NCI-H146 treated with DMSO at 0.1 percent for 48 hours (cell line): ENCODE measurements around the gene BRINP3.
"Not testable (repeated sequence)": the region's sequence is repeated elsewhere in the genome, so short reads cannot be mapped to it uniquely, and the experiment has no call there.

ENCODE experiments used
- DNase-seq: peaks from one replicate; lab custom pipeline; 2025; ENCODE audit not compliant: unreplicated experiment; lab: John Stamatoyannopoulos, UW

BRINP3 gene

DNA sequence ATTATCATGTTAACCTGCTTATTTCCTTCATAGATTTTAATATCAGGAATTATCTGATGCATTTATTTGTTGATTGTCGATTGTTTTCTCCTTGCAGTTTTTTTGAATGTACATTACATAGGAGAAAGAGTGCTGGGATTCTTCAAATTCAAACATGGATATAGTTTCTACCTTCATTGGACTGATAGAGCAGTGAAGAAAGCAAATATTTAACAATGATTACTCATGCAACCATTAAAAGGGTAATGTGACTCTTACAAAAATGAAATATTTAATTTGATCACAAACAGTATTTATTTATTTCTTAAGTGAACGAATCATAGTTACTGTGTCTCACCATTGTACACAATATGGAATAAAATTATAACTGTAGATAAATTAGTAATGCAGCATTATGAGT is 350.9 kb downstream of the BRINP3 start:
- DNase-seq, result peak; percentile 25

DNA sequence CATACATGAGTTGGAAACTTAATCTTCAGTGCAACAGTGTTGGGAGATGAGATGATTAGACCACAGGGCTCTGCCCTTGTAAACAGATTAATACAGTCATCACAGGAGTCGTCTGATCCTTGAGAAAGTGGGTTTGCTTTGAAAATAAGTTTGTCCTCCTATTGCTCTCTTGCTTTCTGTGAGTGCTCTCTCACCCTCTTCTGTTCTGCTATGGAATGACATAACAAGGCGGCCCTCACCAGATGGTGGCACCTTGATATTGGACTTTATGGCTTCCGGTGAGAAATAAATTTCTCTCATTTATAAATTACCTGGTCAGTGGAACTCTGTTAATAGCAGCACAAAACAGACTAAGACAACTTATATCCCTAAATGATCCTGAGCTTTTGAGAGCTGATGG is 353.6 kb downstream of the BRINP3 start:
- no peak for DNase-seq

DNA sequence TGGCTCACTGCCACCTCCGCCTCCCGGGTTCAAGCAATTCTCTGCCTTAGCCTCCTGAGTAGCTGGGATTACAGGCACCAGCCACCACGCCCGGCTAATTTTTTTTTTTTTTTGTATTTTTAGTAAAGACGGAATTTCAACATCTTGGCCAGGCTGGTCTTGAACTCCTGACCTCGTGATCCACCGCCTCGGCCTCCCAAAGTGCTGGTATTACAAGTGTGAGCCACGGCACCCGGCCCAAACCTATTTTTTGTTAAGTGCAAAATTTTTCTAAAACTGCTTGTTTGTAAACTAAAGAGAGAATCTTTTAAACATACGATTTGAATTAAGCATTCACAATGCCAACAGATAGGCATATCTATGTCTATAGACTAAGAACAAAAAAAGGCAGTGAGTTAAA is 357.1 kb downstream of the BRINP3 start:
- not testable (repeated sequence) for DNase-seq

DNA sequence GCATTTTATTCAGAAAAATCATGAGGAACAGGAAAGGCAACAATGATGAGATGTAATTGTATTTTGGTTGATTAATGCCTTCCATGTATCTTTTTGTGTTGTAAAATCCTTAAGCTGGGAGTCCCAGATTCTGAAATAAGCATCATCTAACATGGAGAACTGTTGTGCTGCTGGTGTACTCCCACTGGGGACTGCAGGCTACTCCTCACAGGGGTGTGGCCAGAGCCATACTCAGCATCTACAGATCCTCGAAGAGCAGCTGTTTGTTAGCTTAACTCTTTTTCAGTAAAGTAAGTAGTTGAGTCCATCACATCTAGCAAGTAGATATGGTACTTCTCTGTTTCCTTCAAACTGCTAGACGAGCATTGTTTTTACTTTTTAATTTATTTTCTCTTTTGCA is 358.0 kb downstream of the BRINP3 start:
- DNase-seq, result no peak

DNA sequence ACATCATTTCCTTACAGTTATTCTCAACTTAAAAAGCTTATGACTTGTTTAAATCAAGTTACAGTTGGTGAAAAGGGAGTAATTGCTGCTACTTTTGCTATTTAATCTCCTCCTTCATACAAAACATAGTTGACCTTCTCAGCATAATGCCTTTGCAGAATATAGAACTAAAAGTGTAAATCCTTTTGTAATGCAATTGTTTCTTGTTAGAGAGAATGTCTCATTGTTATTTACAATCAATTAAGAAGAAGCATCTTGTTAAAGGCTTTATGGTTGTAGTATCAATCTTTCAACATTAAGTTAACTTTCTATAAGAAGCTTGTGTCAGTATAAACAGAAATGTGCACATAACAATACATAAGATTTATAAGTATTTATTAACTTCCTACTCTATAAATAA is 360.7 kb downstream of the BRINP3 start:
- no peak for DNase-seq

DNA sequence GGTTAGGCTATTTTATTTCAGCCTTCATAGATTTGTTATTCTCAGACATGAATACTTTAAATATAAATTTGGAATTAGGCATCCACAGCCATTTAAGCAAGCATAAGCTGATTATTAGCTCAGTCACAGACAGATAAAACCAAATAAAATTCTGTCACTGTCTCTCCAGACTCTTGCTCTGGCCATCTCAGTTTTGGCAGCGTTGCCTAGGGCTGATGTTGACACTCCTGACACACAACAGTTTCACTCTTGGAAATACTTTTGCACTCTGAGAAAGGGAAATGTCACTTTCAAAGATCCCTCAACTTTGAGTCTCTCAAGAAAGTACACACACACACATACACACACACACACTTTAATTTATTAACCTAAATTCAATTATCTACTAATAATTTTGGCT is 372.7 kb downstream of the BRINP3 start:
- no peak for DNase-seq

DNA sequence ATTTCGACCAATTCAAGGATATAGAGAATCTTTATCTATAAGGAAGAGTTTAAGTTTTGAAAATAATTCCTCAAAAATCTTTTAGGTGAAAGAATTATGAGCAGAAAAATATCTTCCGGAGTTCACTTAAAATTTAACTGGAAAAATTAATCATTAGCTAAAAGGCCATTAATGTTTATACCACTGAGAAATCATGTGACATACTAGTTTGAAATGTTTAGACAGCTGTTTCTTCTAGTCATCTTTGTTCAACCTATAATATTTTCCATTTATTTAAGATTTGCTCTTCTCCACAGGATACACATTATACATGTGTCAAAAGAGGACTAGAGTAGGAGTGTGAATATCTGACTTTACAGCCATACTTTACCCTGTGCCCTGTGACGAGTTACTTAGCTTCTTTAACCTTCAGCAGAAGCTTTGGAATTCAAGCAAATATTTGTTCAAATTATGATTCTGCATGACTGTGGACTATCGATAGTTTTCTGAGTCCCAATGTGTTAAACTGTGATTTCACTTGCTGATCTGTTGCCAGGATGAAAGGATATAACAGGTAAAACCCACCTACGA is 374.8 kb downstream of the BRINP3 start:
- peak; percentile 22 for DNase-seq

DNA sequence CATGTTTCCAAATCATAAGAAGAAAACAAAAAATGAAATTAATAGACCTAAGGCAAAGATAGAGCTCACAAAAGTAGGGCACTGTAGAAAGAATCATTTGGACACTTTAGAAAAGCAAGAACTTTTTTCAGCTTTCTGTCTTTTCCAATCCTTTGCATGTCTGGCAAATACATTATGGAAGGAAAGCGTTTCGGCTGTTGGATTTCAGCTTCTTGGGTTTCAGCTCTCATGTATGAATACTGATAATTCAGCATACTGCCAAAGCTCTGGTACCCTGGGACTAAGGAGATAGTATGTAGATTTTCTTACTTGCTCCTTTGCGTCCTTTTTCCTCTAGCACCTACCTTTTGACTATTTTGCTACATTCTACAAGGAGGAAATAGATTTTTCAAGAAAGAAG is 375.9 kb downstream of the BRINP3 start:
- no peak for DNase-seq

DNA sequence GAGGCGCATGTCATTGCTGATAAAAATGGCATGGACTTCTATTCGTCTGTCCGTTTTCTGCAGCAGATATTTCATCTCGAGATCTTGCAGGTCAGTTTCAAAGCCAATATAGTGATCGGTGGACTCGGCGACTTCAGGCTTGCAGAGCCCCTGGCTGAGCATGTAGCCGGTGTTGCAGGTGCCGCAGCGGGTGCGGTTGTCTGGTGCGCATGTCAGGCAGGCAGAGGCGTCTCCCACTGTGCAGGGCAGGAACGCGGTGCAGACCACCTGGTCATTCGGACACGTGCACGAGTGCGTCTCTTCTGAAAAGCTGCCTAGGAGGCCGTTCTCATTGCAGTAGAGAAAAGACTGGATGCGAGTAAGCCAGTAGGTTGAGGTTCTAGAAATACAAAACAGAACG is 378.9 kb downstream of the BRINP3 start:
- peak; percentile 32 for DNase-seq

DNA sequence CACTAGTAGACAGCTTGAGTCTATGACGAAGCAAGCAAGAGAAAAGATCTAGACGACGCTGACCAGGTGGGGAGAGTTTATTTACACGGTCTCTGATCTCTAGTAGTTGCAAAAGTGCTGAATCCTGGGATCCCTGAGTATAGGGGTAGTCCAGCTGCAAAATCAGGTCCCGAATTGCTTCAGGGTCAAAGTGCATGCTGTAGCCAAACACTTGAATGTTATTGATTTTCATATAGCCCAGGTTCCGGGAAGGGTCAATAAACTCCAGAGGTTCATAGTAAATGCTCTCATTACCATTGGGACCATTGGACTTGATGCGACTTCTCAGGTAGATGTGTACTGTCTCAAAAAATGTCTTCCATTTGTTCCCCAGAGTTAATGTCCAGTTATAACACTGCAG is 379.6 kb downstream of the BRINP3 start:
- no peak for DNase-seq

DNA sequence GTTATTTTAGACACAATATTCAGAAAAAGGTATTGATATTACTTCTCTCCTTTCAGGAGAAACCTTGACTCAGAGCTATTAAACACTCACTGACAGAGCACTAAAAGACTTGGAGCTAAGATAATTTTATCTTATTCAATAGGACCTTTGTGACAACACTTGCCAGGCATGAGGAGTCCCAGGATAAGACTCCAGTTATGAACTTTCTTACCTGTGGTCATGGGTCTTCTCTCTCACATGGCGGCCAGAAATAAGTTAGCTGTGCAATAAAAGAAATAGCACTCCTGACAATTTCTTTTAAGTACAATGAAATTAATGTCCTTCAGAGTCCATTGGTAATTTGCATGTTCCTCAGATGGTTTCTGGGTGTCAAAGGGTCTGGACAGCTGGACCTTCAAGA is 382.1 kb downstream of the BRINP3 start:
- DNase-seq, result no peak

DNA sequence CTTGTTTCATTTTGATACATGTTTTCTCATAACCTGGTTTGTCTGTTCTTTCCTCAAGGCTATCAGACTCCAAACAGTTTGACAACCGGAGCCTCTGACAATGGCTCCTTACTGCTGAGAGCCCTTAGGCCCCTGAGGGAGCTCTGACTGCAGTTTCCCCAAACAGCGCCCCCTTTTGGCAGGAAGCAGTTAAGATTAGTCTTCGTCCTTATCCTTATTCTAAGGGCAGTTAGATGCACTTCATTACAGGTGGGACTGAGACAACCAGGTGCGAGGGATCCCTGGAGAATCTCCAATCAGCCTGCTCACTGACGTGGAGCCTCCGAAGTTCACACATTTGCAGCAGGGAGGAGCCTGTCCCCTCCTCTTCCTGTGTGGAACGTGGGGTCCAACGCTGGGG is 393.1 kb downstream of the BRINP3 start:
- no peak for DNase-seq

DNA sequence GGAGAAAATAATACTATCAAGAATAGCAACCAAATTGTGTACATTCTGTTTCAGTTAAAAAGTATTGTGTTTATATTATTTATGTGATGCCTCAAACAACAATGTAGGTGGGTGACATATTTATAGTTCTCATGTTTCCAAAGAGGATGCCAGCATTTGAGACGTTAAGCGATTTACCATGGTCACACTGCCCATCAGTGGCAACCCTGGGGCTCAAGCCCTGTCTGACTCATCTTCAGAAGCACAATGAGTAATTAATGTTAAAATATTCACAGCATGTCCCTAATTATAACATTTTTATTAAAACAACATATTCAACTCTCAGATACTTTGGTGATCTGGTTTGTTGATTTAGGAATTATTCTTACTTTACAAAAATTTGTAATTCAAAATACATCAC is 409.4 kb downstream of the BRINP3 start:
- DNase-seq, result no peak

DNA sequence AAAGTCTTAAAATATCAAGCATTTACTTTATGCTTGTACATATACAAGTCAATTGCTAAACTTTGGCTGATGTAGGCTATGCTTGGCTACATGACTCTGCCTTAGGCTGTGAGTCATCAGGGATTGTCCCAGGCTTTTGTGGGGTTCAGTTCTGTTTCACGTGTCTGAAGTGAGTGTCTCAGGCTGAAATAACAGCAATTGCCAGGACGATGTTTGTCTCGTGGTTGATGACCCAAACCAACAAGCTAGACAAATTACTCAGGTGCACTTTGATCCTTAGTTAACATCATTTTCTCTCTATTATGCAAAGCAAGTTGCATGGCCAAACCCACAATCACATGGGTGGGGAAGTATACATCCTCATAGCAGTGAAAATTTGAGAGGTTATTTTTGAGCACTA is 410.1 kb downstream of the BRINP3 start:
- DNase-seq, result no peak

DNA sequence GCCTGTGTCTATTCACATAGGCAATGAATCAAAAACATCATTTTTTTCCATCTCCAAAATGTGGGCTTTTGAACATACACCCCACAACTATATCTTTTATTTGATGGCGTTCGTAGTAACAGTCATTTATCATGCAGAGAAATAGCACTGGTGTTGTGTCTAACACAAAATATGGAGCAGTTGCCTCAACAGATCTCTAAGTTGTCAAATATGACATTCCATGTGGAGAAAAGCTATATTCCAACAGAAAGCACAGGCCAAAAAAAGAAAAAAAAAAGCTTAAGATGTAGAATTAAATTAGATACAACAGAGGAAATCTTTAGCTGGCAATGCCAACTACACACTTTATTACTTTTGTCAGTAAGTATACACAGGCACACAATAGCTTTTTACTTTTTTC is 411.7 kb downstream of the BRINP3 start:
- no peak for DNase-seq

DNA sequence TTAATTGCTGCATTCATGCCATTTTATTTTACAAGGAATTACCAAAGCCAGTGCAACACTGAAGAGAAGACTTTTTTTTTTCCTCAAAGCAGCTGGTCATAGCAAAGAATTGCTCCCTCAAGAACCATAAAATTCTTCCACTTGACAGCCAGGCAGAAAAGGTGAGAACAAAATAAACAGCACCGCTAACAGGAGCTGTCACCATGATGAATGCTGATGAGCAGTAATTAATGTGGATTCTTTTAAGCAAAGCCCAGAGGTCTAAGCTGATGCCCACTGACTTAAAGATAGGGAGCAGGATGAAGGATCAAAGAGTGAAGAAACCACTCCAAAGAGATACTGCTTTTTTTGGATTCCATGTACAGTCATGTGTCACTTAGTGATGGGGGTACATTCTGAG is 428.4 kb downstream of the BRINP3 start:
- no peak for DNase-seq
